ENCODE results near the gene FAM118A.
"Not testable (repeated sequence)": the region's sequence is repeated elsewhere in the genome, so short reads cannot be mapped to it uniquely, and the experiment has no call there.

Gene FAM118A

GRCh38 chr22:45310331-45310976, 720 bp downstream of the FAM118A start:
- DNase-seq (ENCODE audit: low spot score) = no peak

- DNase-seq (ENCODE audit: low spot score) = no peak
These were observed 1.3 kb downstream of the FAM118A start for GRCh38 chr22:45310977-45311531.

- no peak for DNase-seq (ENCODE audit: low spot score)
These were observed 2.7 kb downstream of the FAM118A start for GRCh38 chr22:45312415-45312814.

DNA sequence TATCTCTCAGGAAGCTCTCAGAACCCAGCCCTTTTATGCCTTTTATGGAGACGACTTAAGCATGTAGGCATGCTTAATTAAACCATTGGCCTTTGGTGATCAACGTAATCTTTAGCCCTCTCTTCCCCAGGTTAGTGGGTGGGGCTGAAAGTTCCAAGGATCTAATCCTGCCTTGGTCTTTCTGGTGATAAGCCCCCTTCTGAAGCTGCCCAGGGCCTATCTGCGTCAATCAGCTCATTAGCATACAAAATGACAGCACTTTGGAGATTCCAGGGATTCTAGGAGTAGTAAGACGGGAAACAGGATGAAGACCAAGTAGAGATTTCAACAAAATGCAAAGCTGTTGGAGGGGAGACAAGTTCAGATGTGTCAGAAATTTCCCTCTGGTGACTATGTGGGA, 3.1 kb downstream of the FAM118A start:
- no peak for DNase-seq (ENCODE audit: low spot score)

DNA sequence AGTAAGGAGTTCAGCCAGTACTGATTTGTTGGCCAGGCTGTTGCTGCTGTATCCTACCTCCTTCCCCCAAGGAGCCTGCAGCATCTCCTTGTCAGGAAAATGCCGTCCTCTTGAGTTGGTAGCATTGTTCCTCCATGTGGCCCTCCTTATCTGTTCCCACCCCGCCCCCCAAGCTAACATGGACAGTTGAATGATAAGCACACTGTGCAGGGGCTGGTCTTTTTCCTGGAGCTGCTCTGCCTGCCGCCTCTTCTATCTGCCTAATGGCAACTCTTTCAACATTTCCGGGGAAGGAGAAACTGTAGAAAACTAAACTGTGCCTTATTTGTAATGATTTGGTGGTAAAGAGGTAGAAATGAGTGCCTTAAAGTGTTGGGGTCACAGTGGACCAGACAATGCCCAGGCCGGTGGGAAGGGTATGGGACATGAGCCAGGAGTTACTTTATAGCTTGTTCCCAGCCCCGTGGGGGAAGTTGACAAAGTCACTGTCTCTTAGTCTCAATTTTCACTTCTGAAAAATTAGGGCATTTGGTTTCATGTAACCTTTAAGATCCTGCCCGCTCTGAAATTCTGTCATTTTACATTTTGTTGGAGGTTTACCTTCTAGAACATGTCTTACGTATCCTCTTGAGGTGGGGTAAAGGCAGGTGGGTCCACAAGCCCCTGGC, 4.5 kb downstream of the FAM118A start:
- peak; percentile 57 for DNase-seq (ENCODE audit: low spot score)

GRCh38 chr22:45314786-45315185, 5.1 kb downstream of the FAM118A start:
- no peak for DNase-seq (ENCODE audit: low spot score)

GRCh38 chr22:45316796-45317526, 7.2 kb downstream of the FAM118A start:
- DNase-seq (ENCODE audit: low spot score) = peak; percentile 68

GRCh38 chr22:45317551-45318167, 7.9 kb downstream of the FAM118A start:
- peak; percentile 60 for DNase-seq (ENCODE audit: low spot score)

DNA sequence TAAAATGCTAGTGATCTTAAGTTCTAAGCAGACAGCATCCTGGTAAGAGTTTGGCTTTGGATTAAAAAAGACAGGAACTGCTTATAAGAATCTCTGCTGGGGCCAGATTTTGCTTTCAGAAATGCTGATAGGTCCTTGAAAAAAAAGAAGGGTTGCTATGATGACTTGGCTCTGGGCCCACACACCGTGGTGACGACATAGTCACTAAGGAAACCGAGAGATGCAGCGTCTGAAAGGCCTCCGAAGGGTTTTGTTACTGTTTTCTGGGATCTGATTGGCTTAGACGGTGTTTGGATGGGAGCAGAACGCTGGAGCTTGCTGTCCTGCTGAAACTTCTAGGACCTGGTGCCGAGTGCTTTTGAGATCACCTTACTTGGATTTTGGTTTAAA, 8.4 kb downstream of the FAM118A start:
- DNase-seq (ENCODE audit: low spot score) = no peak

DNA sequence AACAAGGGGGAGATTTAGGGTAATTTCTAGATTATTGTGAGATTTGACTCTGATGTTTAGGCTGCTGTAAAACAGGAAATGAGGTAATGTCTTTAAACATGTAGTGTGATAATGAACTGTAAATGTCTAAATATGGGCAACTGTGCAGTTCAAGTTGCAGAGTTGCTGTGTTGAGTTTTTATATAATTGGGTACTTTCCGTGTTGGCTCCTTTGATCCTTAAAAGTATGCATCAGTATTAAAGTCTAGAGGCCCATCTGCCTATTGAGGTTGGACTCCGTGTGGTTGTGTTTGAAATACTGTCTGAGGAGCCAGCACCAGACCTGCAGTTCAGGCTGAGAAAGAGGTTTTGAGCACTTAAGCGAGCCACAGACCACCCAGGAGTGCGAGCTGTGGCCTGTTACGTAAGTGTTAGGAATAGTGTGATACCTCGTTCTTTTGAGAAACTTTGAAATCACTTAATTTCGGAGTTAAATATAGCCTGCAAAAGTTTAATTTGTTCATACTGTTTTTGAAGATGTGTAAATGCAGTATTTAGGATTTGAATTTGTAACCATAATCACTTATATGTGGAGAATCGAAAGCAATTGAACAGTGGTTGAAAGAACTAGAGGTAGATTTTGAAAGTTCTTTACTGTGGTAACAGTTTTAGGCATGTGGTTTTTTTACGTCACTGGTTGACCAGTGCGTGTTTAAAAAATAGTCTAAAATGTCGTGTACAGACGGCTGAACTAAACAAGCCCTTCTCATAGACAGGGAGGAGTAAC, 9.0 kb downstream of the FAM118A start:
- DNase-seq (ENCODE audit: low spot score) = no peak

DNA sequence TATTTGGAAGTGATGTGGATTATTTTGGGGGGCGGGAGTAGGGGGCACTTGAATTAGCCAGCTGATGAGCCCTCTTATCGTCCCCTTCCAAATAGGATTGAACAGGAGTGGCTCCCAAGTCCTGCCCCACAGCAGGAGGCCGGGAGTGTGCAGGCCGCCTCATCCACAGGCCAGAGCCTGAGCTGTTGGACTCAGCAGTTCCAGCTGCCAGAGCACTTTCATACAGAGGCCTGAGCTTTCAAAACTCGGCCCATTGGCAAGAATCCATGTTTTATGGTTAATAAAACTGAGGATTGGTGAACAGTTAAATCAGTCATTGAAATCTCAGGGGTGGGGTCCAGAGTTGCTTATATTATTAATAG, 9.6 kb downstream of the FAM118A start:
- DNase-seq (ENCODE audit: low spot score) = no peak

GRCh38 chr22:45320357-45320976, 10.7 kb downstream of the FAM118A start:
- DNase-seq (ENCODE audit: low spot score) = no peak

- DNase-seq (ENCODE audit: low spot score) = no peak
These were observed 12.1 kb downstream of the FAM118A start for GRCh38 chr22:45321827-45322226.

DNA sequence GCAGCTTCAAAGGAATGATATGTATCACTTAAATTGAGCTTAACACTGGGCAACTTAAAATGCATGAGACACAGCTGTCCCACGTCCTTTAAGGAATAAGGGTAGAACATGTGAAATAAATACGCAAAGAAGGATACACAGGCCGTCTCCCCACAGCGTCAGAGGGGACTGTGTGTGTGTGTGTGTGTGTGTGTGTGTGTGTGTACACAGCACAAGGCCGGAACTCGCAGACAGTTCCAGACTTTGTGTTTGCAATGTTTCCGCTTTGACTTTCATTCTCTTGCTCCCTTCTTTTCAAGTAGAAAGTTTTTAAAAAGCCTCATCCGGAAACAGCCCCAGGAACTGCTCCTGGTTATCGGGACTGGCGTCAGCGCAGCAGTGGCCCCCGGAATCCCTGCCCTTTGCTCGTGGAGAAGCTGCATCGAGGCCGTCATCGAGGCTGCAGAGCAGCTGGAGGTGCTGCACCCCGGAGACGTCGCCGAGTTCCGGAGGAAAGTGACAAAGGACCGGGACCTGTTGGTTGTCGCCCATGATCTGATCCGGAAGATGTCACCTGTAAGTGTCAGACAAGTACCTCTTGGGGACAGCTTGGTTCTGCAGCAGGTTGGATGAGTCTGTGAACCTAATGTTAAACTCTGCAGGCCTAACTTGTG, 13.3 kb downstream of the FAM118A start:
- no peak for DNase-seq (ENCODE audit: low spot score)

DNA sequence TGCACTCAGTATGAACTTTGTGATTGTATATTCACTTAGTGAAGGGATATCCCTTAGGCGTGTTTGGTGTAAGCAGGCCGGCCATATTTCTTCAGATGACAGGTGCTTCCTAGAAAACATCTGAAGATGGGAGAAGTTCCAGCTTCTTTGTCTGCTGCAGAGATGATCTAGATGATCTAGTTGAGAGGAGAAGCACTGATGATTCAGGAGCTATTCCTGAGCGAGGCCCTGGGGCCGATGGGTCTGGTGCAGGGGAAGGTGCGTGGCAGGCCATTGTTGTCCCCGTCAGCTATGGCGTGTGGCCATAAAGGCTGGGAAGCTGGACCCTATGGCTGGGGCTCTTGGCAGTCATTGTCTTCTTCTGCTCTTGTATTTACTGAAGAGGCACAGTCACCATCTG, 14.0 kb downstream of the FAM118A start:
- no peak for DNase-seq (ENCODE audit: low spot score)

- no peak for DNase-seq (ENCODE audit: low spot score)
These were observed 14.6 kb downstream of the FAM118A start for GRCh38 chr22:45324311-45324711.

DNA sequence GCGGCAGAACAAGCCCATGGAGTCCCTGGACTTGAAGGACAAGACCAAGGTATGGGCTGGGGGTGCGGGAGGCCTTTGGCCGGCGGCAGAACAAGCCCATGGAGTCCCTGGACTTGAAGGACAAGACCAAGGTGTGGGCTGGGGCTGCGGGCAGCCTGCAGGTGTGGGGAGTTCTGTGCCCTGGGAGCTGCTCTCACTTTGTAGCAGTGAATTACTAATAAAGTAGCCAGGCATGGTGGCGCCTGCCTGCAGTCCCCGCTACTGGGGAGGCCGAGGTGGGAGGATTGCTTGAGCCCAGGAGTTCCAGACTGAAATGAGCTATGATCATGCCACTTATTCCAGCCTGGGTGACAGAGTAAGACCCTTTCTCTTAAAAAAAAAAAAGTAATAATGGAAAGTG, 18.5 kb downstream of the FAM118A start:
- not testable (repeated sequence) for DNase-seq (ENCODE audit: low spot score)

- DNase-seq (ENCODE audit: low spot score) = no peak
These were observed 19.2 kb downstream of the FAM118A start for GRCh38 chr22:45328822-45329529.

- DNase-seq (ENCODE audit: low spot score) = no peak
These were observed 19.8 kb downstream of the FAM118A start for GRCh38 chr22:45329530-45329936.

GRCh38 chr22:45330548-45330947, 20.8 kb downstream of the FAM118A start:
- no peak for DNase-seq (ENCODE audit: low spot score)

Measured in HuH-7 (cell line).